H9 (cell line): ENCODE measurements around the gene LRRC3. TPM values are rescaled to one million over a fixed set of nuclear protein-coding genes. Genes with fewer than 3 reads are reported as not detected.

Experiments used
- DNase-seq: peaks from one replicate; pipeline ENCODE4 v3.0.0-alpha.2; 2017
- H2AFZ ChIP-seq: one replicate; pipeline ENCODE4 v1.6.1; 2013; ENCODE audit warnings: mild to moderate bottlenecking, low read length, control low read depth, moderate library complexity
- H2AK5ac ChIP-seq: 2 replicates; pipeline ENCODE4 v1.6.1; 2013; ENCODE audit warnings: low read length, control low read depth, mixed read lengths; ENCODE audit not compliant: insufficient read length
- H2BK120ac ChIP-seq: one replicate; pipeline ENCODE4 v1.6.1; 2013; ENCODE audit warnings: low read depth, mild to moderate bottlenecking, low read length, control low read depth, inconsistent platforms; ENCODE audit not compliant: poor library complexity, severe bottlenecking
- H2BK12ac ChIP-seq: 2 replicates; pipeline ENCODE4 v1.6.1; 2013; ENCODE audit warnings: low read length, control low read depth, mixed read lengths, low read depth; ENCODE audit not compliant: insufficient read length
- H2BK15ac ChIP-seq: 2 replicates; pipeline ENCODE4 v1.6.1; 2013; ENCODE audit warnings: low read depth, low read length, control low read depth
- H2BK20ac ChIP-seq: one replicate; pipeline ENCODE4 v1.6.1; 2013; ENCODE audit warnings: low read depth, mild to moderate bottlenecking, low read length, control low read depth, inconsistent platforms; ENCODE audit not compliant: poor library complexity, severe bottlenecking
- H2BK5ac ChIP-seq: 2 replicates; pipeline ENCODE4 v1.6.1; 2013; ENCODE audit warnings: low read length, control low read depth, mixed read lengths; ENCODE audit not compliant: insufficient read length
- H3K14ac ChIP-seq: 2 replicates; pipeline ENCODE4 v1.6.1; 2013; ENCODE audit warnings: low read length, control low read depth; ENCODE audit not compliant: insufficient read depth
- H3K18ac ChIP-seq: 2 replicates; pipeline ENCODE4 v1.6.1; 2013; ENCODE audit warnings: low read depth, mild to moderate bottlenecking, mixed read lengths, low read length, control low read depth; ENCODE audit not compliant: insufficient read length
- H3K23ac ChIP-seq: 2 replicates; pipeline ENCODE4 v1.6.1; 2013; ENCODE audit warnings: low read length, control low read depth, mixed read lengths, low read depth; ENCODE audit not compliant: insufficient read length
- H3K23me2 ChIP-seq: 2 replicates; pipeline ENCODE4 v1.6.1; 2013; ENCODE audit warnings: low read depth, mild to moderate bottlenecking, mixed read lengths, low read length, control low read depth; ENCODE audit not compliant: insufficient read length, poor library complexity, severe bottlenecking
- H3K27ac ChIP-seq: 2 replicates; pipeline ENCODE4 v1.5.1; 2013; ENCODE audit warnings: low read length, control low read depth, mixed read lengths, low read depth; ENCODE audit not compliant: insufficient read length
- H3K27me3 ChIP-seq: 2 replicates; pipeline ENCODE4 v1.6.1; 2013; ENCODE audit warnings: low read length, control low read depth, inconsistent platforms; ENCODE audit not compliant: insufficient read depth
- H3K4ac ChIP-seq: 2 replicates; pipeline ENCODE4 v1.6.1; 2013; ENCODE audit warnings: low read depth, mild to moderate bottlenecking, control low read depth, inconsistent platforms, low read length, moderate library complexity
- H3K4me1 ChIP-seq: 2 replicates; pipeline ENCODE4 v1.6.1; 2013; ENCODE audit warnings: low read length, control low read depth, inconsistent platforms; ENCODE audit not compliant: insufficient read depth
- H3K4me2 ChIP-seq: 2 replicates; pipeline ENCODE4 v1.6.1; 2013; ENCODE audit warnings: low read length, control low read depth, mixed read lengths; ENCODE audit not compliant: insufficient read length, insufficient read depth
- H3K56ac ChIP-seq: 2 replicates; pipeline ENCODE4 v1.6.1; 2013; ENCODE audit warnings: low read depth, mild to moderate bottlenecking, mixed read lengths, low read length, control low read depth; ENCODE audit not compliant: insufficient read length
- H3K79me1 ChIP-seq: 2 replicates; pipeline ENCODE4 v1.6.1; 2013; ENCODE audit warnings: low read depth, mild to moderate bottlenecking, moderate library complexity, low read length, control low read depth, inconsistent platforms; ENCODE audit not compliant: insufficient read depth, poor library complexity, severe bottlenecking
- H3K79me2 ChIP-seq: 2 replicates; pipeline ENCODE4 v1.6.1; 2013; ENCODE audit warnings: low read length, control low read depth, inconsistent platforms; ENCODE audit not compliant: insufficient read depth
- H3K9ac ChIP-seq: 2 replicates; pipeline ENCODE4 v1.6.1; 2013; ENCODE audit warnings: low read length, control low read depth, mixed read lengths; ENCODE audit not compliant: insufficient read length; ENCODE audit errors: extremely low read depth
- H3K9me3 ChIP-seq: one replicate; pipeline ENCODE4 v1.6.1; 2013; ENCODE audit warnings: low read depth, low read length, inconsistent platforms; ENCODE audit not compliant: control insufficient read depth
- H3T11ph ChIP-seq: one replicate; pipeline ENCODE4 v1.6.1; 2013; ENCODE audit warnings: mild to moderate bottlenecking, low read length, control low read depth, inconsistent platforms
- H4K20me1 ChIP-seq: one replicate; pipeline ENCODE4 v1.6.1; 2013; ENCODE audit not compliant: control insufficient read depth, insufficient read length, insufficient read depth
- H4K5ac ChIP-seq: 2 replicates; pipeline ENCODE4 v1.6.1; 2013; ENCODE audit warnings: low read depth, mild to moderate bottlenecking, mixed read lengths, low read length, control low read depth; ENCODE audit not compliant: insufficient read length
- H4K8ac ChIP-seq: replicated peaks from 2 replicates; pipeline ENCODE4 v1.6.1; 2013; ENCODE audit warnings: low read length, control low read depth, mixed read lengths, low read depth; ENCODE audit not compliant: insufficient read length
- H4K91ac ChIP-seq: 2 replicates; pipeline ENCODE4 v1.6.1; 2013; ENCODE audit warnings: low read depth, mild to moderate bottlenecking, moderate library complexity, mixed read lengths, low read length, control low read depth; ENCODE audit not compliant: insufficient read length
- H3K27ac Mint-ChIP-seq, 3 experiments: 2 replicates in 2 of 3; 3 replicates in 1 of 3; pipeline ENCODE4 v1.8.0; 2020 to 2021; ENCODE audit warnings: mixed read lengths in 3 of 3, mild to moderate bottlenecking in 1 of 3, moderate library complexity in 1 of 3
- H3K27me3 Mint-ChIP-seq: 2 replicates; pipeline ENCODE4 v1.8.0; 2021; ENCODE audit warnings: low read depth, mild to moderate bottlenecking, moderate library complexity, mixed read lengths
- H3K36me3 Mint-ChIP-seq, 3 experiments: 2 replicates in 2 of 3; 3 replicates in 1 of 3; pipeline ENCODE4 v1.8.0; 2020 to 2021; ENCODE audit warnings: low read depth in 3 of 3, mixed read lengths in 3 of 3; ENCODE audit not compliant: insufficient read depth in 1 of 3
- H3K4me1 Mint-ChIP-seq, 2 experiments: 2 replicates each; pipeline ENCODE4 v1.8.0; 2020; ENCODE audit warnings: mixed read lengths in 2 of 2
- H3K4me3 Mint-ChIP-seq, 2 experiments: 2 replicates in 1 of 2; 3 replicates in 1 of 2; pipeline ENCODE4 v1.8.0; 2020 to 2021; ENCODE audit warnings: mild to moderate bottlenecking in 2 of 2, mixed read lengths in 2 of 2, moderate library complexity in 1 of 2
- H3K9me3 Mint-ChIP-seq, 2 experiments: 2 replicates in 1 of 2; 3 replicates in 1 of 2; pipeline ENCODE4 v1.8.0; 2020; ENCODE audit warnings: mild to moderate bottlenecking in 2 of 2, mixed read lengths in 2 of 2, moderate library complexity in 1 of 2
- WGBS: extraction: QIAGEN DNeasy Blood & Tissue Kit; methylation state at CpG from one replicate; pipeline ENCODE4 v1.1.7; 2013; ENCODE audit warnings: missing lambda C conversion rate, low lambda C conversion rate, mixed read lengths; ENCODE audit not compliant: insufficient read length; ENCODE audit errors: extremely low coverage; 5-methylcytosine and 5-hydroxymethylcytosine counted together
- total RNA-seq: library from RNA; stranded (reverse); gene quantifications from 2 replicates; pipeline ENCODE4 v1.2.1, GENCODE V29; 2021
- TF ChIP-seq, protein P1 (sequence below): fragments of 200-600 bp; sonication (generic); conservative IDR thresholded peaks from 3 replicates; pipeline ENCODE4 v1.8.0; 2021; ENCODE audit warnings: antibody characterized with exemption, mild to moderate bottlenecking

LRRC3 gene
- total RNA-seq, 1 experiment from 2014 or later = 3.1 TPM

DNA sequence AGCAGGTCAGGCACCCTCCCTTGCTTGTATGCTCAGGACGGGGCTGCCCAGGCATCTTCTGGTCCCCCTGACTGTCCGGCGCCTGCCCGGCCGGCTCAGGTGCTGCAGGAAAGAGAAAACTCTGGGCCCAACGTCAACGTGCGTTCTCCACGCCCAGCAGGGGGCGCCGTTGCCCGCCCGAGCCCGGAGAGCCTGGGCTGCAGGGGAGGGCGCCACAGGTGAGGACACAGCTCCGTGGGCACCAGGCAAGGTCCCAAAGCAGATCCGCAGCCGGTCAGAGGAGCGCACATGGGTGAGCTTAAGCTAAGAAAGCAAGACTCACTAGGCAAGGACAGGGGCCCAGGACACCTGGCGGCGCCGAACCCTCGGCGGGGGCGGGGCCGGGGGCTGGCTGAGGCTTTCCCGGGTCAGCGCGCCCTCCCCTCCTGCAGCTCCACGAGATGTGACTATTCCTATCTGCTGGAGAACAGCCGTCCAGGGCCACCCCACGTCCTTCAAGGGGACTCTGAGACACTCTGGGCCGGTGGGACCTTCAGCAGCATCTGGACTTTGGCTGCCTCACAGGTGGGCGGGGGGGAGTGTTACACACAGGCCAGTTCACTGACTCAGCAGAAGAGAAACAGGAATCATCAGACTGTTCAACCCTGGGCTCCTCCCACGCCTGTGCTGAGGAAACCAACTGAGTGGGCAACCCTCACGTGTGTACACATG lies 55.4 kb downstream of the LRRC3 start:
- Histone ChIP-seq H3K4me1 (no peaks in the 10 kb centered on the region), H2BK120ac (no peak overlapping the region), H3K56ac (no peak overlapping the region), H4K5ac (no peak overlapping the region), H3K27ac (no peak overlapping the region), H2AFZ (no peak overlapping the region), H4K20me1 (peaks cover 4% of the 10 kb centered on the region), H3K23me2 (no peaks in the 10 kb centered on the region), H3K27me3 (no peaks in the 10 kb centered on the region), H3K4me2 (no peak overlapping the region), H2AK5ac (no peak overlapping the region), H3K4ac (no peak overlapping the region), H3K79me2 (no peaks in the 10 kb centered on the region), H3K23ac (no peak overlapping the region), H3K14ac (no peak overlapping the region), H2BK5ac (no peak overlapping the region), H4K91ac (no peak overlapping the region), H3K9ac (no peak overlapping the region), H3K18ac (no peak overlapping the region), H2BK12ac (no peak overlapping the region), H3K79me1 (no peaks in the 10 kb centered on the region), H4K8ac (no peak overlapping the region), H3K9me3 (no peaks in the 10 kb centered on the region), H2BK20ac (no peak overlapping the region), H3T11ph (no peak overlapping the region), H2BK15ac (no peak overlapping the region)
- no CpG with 5 or more reads among the region's 36 CpGs for whole genome bisulfite sequencing
- TF ChIP-seq, protein P1, sequence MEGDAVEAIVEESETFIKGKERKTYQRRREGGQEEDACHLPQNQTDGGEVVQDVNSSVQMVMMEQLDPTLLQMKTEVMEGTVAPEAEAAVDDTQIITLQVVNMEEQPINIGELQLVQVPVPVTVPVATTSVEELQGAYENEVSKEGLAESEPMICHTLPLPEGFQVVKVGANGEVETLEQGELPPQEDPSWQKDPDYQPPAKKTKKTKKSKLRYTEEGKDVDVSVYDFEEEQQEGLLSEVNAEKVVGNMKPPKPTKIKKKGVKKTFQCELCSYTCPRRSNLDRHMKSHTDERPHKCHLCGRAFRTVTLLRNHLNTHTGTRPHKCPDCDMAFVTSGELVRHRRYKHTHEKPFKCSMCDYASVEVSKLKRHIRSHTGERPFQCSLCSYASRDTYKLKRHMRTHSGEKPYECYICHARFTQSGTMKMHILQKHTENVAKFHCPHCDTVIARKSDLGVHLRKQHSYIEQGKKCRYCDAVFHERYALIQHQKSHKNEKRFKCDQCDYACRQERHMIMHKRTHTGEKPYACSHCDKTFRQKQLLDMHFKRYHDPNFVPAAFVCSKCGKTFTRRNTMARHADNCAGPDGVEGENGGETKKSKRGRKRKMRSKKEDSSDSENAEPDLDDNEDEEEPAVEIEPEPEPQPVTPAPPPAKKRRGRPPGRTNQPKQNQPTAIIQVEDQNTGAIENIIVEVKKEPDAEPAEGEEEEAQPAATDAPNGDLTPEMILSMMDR = peak; percentile 98
- peak; percentile 85 for DNase-seq
- H3K36me3 Mint-ChIP-seq = peaks cover 0 to 5% (median 3%) of the 10 kb centered on the region in 3 experiments; a peak in 4 of 7 replicates
- no peak overlapping the region; a peak in 2 of 5 replicates for H3K4me3 Mint-ChIP-seq
- peaks cover 0 to 5% of the 10 kb centered on the region in 2 experiments; a peak in 2 of 4 replicates for H3K4me1 Mint-ChIP-seq
- H3K9me3 Mint-ChIP-seq = no peaks in the 10 kb centered on the region
- H3K27me3 Mint-ChIP-seq = no peaks in the 10 kb centered on the region
- no peak overlapping the region for H3K27ac Mint-ChIP-seq
